GM13977 (cell line): ENCODE results near the gene CASKIN2.
A peak's percentile ranks its signal among the peaks of the same experiment; 100 is the strongest.

ENCODE experiments used
- DNase-seq: peaks from one replicate; pipeline ENCODE4 v3.0.0; 2012; ENCODE audit warnings: low spot score
- in situ Hi-C: fragments of 300-500 bp; cut with MboI; formaldehyde crosslinking; loops from one replicate; pipeline ENCODE4 v1.12.0; 2022; ENCODE audit warnings: low sequenced_read_pairs, low pct_unique_long_range_greater_than_20kb, mixed read lengths, inconsistent platforms; ENCODE audit not compliant: unreplicated experiment
- TF ChIP-seq, protein P1 (sequence below): IDR thresholded peaks from 2 replicates; pipeline ENCODE4 v1.5.1; 2012; ENCODE audit warnings: mild to moderate bottlenecking, control low read depth; ENCODE audit not compliant: insufficient read depth; ENCODE audit errors: extremely low read depth, missing control alignments

The CASKIN2 gene

DNA sequence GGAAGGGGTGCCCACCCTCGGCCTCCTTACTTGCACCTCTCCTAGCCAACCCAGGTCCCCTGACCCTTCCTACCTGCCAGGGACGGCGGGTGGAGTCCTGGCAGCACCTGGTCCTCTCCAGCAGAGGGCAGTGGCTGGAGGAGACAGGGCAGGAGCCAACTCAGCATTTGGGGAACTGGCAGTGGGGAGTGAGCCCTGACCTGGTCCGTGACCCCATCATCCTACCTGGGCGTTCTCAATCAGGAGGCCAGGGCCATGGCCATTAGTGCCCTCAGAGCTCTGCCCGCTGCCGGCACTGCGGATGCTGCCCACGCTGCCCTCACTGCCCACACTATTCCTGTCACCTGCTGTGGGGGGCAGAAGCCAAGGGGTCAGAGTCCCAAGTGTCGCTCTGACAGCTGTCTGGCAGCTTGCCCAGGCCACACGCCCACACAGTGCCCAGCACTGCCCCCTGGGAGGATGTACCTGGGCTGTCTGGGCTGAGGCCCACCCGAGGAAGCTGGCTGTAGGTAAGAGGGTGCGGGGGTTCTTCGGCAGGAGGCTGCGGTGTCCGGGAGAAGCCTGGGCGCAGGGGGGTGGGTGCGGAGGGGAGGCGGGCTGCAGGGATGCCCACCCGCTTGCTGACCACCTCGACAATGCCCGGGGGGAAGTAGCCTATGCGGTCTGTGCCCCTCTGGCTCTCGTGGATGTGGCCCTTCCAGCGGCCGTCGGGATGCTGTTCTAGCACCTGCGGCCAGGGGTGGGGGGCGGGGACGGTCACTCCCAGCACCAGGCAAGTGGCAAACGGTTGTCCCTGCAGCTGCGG is 10.8 kb downstream of the CASKIN2 start:
- peak; percentile 87 for DNase-seq
- TF ChIP-seq, protein P1, sequence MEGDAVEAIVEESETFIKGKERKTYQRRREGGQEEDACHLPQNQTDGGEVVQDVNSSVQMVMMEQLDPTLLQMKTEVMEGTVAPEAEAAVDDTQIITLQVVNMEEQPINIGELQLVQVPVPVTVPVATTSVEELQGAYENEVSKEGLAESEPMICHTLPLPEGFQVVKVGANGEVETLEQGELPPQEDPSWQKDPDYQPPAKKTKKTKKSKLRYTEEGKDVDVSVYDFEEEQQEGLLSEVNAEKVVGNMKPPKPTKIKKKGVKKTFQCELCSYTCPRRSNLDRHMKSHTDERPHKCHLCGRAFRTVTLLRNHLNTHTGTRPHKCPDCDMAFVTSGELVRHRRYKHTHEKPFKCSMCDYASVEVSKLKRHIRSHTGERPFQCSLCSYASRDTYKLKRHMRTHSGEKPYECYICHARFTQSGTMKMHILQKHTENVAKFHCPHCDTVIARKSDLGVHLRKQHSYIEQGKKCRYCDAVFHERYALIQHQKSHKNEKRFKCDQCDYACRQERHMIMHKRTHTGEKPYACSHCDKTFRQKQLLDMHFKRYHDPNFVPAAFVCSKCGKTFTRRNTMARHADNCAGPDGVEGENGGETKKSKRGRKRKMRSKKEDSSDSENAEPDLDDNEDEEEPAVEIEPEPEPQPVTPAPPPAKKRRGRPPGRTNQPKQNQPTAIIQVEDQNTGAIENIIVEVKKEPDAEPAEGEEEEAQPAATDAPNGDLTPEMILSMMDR: peak; percentile 89
- in situ Hi-C loops: no loop called here

DNA sequence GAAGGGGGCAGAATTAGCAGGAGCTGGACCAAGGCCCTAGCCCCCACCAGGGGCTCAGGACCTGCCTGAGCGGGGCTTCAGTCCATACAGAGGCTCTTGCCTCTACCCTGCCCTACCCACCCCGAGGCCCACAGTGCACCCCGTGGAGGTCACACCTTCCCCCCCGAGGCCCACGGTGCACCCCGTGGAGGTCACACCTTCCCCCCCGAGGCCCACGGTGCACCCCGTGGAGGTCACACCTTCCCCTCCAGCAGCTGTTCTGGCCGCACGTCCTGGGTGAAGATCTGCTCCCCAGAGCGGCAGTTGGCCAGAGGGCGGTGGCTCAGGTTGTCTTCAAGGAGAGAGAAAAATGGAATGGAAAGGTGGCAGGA is 11.4 kb downstream of the CASKIN2 start:
- DNase-seq: no peak
- in situ Hi-C loops: no loop called here
- TF ChIP-seq, protein P1: no peak

DNA sequence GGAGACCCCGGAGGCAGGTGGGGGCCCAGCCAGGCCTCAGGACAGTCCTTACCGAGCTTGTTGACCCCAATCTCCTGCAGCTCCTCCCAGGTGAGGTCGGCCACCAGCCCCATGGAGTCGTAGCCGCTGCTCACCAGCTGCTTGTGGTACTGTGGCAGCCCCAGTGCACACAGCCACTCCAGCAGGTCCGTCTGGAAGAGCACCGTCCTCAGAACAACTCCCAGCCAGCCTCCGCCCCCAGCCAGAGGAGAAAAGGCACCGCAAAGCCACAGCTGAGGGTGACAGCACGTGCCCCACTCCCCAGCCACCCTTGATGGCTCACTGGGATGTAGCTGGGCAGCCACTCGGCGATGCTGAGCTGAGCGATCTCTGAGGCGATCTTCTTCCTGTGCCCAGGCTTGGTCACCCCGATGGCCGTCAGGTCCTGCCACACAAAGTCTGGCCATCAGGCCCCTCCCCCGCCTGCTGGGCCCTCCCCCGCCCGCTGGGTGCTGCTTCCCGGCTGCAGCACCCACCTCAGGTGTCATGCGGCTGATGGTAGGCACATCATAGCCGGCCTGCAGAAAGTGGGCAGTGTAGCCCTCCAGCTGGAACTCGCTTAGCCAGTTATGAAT is 11.9 kb downstream of the CASKIN2 start:
- TF ChIP-seq, protein P1: no peak
- in situ Hi-C loops: no loop called here
- DNase-seq: no peak

DNA sequence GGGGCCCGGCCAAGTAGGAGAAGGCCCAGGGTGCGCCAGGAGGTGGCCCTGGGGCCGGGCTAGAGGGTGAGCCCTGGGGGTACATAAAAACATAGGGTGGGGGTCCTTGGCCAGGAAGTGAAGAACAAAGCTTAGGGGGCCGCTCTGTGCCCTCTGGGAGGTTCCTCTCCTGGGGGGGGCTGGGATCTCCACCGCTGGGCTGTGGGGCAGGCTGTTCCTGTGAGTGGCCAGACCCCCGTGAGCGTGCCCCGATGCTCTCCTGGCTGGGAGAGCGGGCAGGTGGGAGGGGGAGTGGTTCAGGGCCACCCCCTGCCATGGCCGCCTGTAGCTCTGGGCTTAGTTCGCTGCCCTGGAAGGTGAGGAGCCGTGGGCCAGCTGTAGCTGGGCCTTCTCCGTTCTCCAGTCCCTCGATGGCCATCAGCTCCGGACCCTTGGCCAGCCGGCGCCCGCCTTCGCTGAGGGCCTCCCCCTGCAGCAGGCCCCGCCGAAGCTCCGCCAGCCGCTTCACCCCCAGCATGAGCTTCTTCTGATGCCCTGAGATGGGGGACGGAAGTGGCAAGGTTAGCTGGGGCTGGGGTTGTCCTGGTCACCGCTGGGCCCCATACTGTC is 12.5 kb downstream of the CASKIN2 start:
- TF ChIP-seq, protein P1: no peak
- DNase-seq: no peak
- in situ Hi-C loops: no loop called here

DNA sequence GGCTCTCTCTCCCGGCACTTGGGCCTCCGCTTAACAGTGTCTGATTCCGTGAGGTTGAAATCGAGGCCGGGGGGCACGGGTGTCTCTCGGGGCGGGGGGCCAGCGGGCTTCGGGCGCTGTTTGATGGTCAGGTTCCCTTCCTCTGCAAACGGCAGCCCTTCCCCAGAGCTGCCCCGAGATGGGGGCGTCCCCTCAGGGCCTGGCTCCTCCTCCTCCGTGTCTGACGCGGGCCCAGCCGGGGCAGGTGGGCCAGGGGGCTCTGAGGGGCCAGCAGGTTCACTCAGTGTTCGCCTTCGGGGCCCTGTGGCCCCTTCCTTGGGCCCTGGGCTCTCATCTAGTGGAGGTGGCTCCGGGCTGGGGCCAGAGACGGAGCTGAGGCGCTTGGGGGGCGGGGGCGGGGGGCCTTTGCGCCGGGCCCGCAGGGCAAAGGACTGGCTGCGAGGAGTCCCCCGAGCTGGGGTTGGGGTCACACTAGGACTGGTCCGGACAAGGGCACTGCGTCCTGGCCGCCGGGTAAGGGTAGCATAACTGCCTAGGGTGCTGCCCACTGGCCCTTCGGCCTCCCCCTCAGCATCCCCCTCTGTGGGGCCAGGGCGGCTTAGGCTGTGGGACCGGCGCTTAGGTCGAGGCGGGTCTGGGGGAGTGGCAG is 13.1 kb downstream of the CASKIN2 start:
- DNase-seq: no peak
- in situ Hi-C loops: no loop called here

More for the DNA sequence above, 13.1 kb downstream of the CASKIN2 start:
- TF ChIP-seq, protein P1: no peak
